ENCODE data around the gene ZKSCAN5. TPM values are rescaled to one million over a fixed set of nuclear protein-coding genes. Genes with fewer than 3 reads are reported as not detected.

Gene ZKSCAN5
- polyA plus RNA-seq, 3 donors: 1.6 to 2.9 (median 2.2) TPM

DNA sequence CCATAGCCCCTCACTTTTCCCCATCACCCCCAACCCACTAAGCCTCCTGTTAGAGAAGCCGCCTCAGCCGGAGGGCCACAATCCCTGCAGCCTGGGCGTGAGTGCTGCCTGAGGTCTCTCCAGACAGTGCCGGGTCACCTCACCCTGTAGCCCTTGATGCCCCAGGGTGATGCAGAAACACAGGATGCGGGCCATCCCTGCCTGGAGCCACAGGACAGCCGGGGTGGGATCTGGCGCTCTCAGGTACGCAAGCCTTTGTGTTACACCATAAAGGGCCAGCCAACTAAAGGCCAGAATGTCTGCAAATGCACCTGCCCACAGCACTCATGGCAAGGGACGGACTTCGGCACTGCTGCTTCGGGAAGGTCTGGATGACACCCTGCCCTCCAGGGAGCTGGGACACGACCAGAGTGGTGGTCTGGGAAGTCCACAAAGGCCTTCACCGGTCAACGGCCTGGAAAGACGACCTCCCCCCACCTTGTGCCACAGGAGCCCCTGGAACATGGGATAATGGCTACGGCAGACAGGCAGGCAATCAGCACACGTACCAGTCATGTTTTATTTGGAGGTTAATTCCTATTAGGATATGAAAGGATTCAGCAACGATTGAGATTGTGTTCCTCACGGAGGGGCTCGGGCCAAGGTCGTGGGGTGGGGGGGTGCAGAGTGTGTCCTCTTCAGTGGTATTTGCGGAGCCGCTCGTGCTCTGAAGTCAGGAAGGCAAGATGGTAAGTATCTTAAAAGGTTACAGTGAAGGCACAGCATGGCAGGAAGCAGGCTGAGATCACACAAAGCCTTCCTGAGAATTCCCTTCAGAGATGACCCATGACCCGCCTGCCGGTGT is 46.6 kb upstream of the ZKSCAN5 start:
- no peaks in the 10 kb centered on the region for H3K4me1 Mint-ChIP-seq
- no peaks in the 10 kb centered on the region for H3K9me3 ChIP-seq (replicated peaks in 1 of 2; ENCODE audit: control insufficient read depth in 1 of 2, insufficient read depth in 1 of 2, low read length in 2 of 2)
- TF ChIP-seq, protein P1, sequence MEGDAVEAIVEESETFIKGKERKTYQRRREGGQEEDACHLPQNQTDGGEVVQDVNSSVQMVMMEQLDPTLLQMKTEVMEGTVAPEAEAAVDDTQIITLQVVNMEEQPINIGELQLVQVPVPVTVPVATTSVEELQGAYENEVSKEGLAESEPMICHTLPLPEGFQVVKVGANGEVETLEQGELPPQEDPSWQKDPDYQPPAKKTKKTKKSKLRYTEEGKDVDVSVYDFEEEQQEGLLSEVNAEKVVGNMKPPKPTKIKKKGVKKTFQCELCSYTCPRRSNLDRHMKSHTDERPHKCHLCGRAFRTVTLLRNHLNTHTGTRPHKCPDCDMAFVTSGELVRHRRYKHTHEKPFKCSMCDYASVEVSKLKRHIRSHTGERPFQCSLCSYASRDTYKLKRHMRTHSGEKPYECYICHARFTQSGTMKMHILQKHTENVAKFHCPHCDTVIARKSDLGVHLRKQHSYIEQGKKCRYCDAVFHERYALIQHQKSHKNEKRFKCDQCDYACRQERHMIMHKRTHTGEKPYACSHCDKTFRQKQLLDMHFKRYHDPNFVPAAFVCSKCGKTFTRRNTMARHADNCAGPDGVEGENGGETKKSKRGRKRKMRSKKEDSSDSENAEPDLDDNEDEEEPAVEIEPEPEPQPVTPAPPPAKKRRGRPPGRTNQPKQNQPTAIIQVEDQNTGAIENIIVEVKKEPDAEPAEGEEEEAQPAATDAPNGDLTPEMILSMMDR (IDR thresholded peaks at IDR 0.05): no peak
- H3K9ac ChIP-seq (ENCODE audit: insufficient read depth, low read length, poor library complexity, severe bottlenecking): no peak overlapping the region
- H3K79me2 ChIP-seq (ENCODE audit: insufficient read depth, low read length): peaks cover 54% of the 10 kb centered on the region
- no peak overlapping the region for H3K27ac Mint-ChIP-seq
- intact Hi-C loops (cut with micrococcal nuclease): no loop called here
- H3K36me3 Mint-ChIP-seq: peaks cover 66 to 92% of the 10 kb centered on the region in 2 donors
- peaks cover 78 to 89% of the 10 kb centered on the region in 2 donors for H3K36me3 ChIP-seq (replicated peaks in 1 of 2; ENCODE audit: control insufficient read depth in 1 of 2, insufficient read depth in 2 of 2, low read length in 2 of 2)
- no peak overlapping the region for H3K4me3 ChIP-seq (replicated peaks in 1 of 3; ENCODE audit: low read depth in 2 of 3, low read length in 3 of 3)
- DNase-seq: no peak
- no peak overlapping the region for H3K4me3 Mint-ChIP-seq
- H3K4me2 ChIP-seq (replicated peaks; ENCODE audit: extremely low read depth, low read length, poor library complexity, severe bottlenecking): no peak overlapping the region
- H3K27ac ChIP-seq (ENCODE audit: low read depth in 1 of 2, low read length in 2 of 2): no peak overlapping the region
- no peaks in the 10 kb centered on the region for H3K9me3 Mint-ChIP-seq
- H2AFZ ChIP-seq (ENCODE audit: insufficient read depth, low read depth, low read length, poor library complexity, severe bottlenecking): no peak overlapping the region
- WGBS (ENCODE audit: insufficient coverage): 97% methylated on average over 20 of the region's 26 CpGs
- peaks cover 96% of the 10 kb centered on the region for H4K20me1 ChIP-seq (ENCODE audit: insufficient read depth, low read length)
- H3K27me3 Mint-ChIP-seq (ENCODE audit: low read depth in 3 of 3): no peaks in the 10 kb centered on the region
- H3K27me3 ChIP-seq (ENCODE audit: control insufficient read depth in 2 of 2, insufficient read depth in 2 of 2, low read length in 2 of 2): no peaks in the 10 kb centered on the region
- no peaks in the 10 kb centered on the region for H3K4me1 ChIP-seq (ENCODE audit: control insufficient read depth in 1 of 2, insufficient read depth in 2 of 2, low read length in 2 of 2)

DNA sequence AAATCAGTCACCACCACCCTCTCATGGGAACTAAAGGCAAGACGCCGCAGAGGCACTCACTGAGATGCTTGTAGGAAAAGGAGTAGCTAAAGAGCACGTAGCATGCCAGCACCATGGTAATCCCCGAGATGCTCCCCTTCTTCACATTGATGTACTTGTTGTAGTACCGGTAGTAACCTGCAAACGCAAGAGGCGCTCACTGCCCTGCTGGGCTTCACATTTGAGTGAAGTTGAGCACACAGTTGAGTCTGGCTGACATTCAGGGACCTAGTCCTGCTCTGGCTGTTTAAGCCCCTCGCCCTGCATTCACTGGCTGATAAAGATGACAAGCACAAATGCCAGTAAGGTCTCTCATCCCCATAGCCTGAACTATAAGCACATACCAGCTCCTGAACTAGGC is 45.4 kb upstream of the ZKSCAN5 start:
- TF ChIP-seq, protein P1 (IDR thresholded peaks at IDR 0.05): peak; percentile 53
- Mint-ChIP-seq H3K27ac (peak overlapping the region in 2 of 7 donors; percentile 23 to 77), H3K4me3 (no peak overlapping the region), H3K9me3 (no peaks in the 10 kb centered on the region), H3K27me3 (ENCODE audit: low read depth in 3 of 3) (no peaks in the 10 kb centered on the region), H3K36me3 (peaks cover 61 to 89% of the 10 kb centered on the region in 2 donors), H3K4me1 (peaks cover 3% of the 10 kb centered on the region)
- DNase-seq: peak in 1 of 3 donors; percentile 17
- no peak overlapping the region for H3K9ac ChIP-seq (ENCODE audit: insufficient read depth, low read length, poor library complexity, severe bottlenecking)
- intact Hi-C loops (cut with micrococcal nuclease): no loop called here
- no peak overlapping the region for H3K4me2 ChIP-seq (replicated peaks; ENCODE audit: extremely low read depth, low read length, poor library complexity, severe bottlenecking)
- no peaks in the 10 kb centered on the region for H3K4me1 ChIP-seq (ENCODE audit: control insufficient read depth in 1 of 2, insufficient read depth in 2 of 2, low read length in 2 of 2)
- H3K9me3 ChIP-seq (replicated peaks in 1 of 2; ENCODE audit: control insufficient read depth in 1 of 2, insufficient read depth in 1 of 2, low read length in 2 of 2): no peaks in the 10 kb centered on the region
- peaks cover 93% of the 10 kb centered on the region for H4K20me1 ChIP-seq (ENCODE audit: insufficient read depth, low read length)
- no peak overlapping the region for H3K4me3 ChIP-seq (replicated peaks in 1 of 3; ENCODE audit: low read depth in 2 of 3, low read length in 3 of 3)
- peaks cover 66% of the 10 kb centered on the region for H3K79me2 ChIP-seq (ENCODE audit: insufficient read depth, low read length)
- 94% methylated on average over 6 of the region's 8 CpGs for WGBS (ENCODE audit: insufficient coverage)
- no peak overlapping the region for H2AFZ ChIP-seq (ENCODE audit: insufficient read depth, low read depth, low read length, poor library complexity, severe bottlenecking)
- H3K27me3 ChIP-seq (ENCODE audit: control insufficient read depth in 2 of 2, insufficient read depth in 2 of 2, low read length in 2 of 2): no peaks in the 10 kb centered on the region
- H3K36me3 ChIP-seq (replicated peaks in 1 of 2; ENCODE audit: control insufficient read depth in 1 of 2, insufficient read depth in 2 of 2, low read length in 2 of 2): peaks cover 67 to 86% of the 10 kb centered on the region in 2 donors
- H3K27ac ChIP-seq (ENCODE audit: low read depth in 1 of 2, low read length in 2 of 2): no peak overlapping the region

Measured in CD14-positive monocyte (primary cell).